Measurements from ENCODE around the gene TP53INP2.
"Not testable (repeated sequence)": the region's sequence is repeated elsewhere in the genome, so short reads cannot be mapped to it uniquely, and the experiment has no call there.

Gene TP53INP2

GRCh38 chr20:34704177-34705007, at the start of gene TP53INP2:
TSS of gene TP53INP2 (plus strand) at chr20:34704344. CDS start at chr20:34708740, 4,396 bp downstream.
- Mint-ChIP-seq H3K9me3 (no peaks in the 10 kb centered on the region), H3K27me3 (ENCODE audit: low read depth) (peaks cover 18% of the 10 kb centered on the region), H3K4me3 (peak within 1 kb of the TSS; percentile 96), H3K27ac (peak within 1 kb of the TSS; percentile 96), H3K36me3 (ENCODE audit: low read depth) (no peaks in the 10 kb centered on the region), H3K4me1 (ENCODE audit: low read depth) (peaks cover 34% of the 10 kb centered on the region)

GRCh38 chr20:34658654-34659053, 45.5 kb upstream of the TP53INP2 start:
- H3K4me1 Mint-ChIP-seq (ENCODE audit: low read depth); H3K36me3 Mint-ChIP-seq (ENCODE audit: low read depth); H3K4me3 Mint-ChIP-seq; H3K27ac Mint-ChIP-seq; H3K9me3 Mint-ChIP-seq; H3K27me3 Mint-ChIP-seq (ENCODE audit: low read depth): not testable (repeated sequence)

GRCh38 chr20:34661811-34662210, 42.3 kb upstream of the TP53INP2 start:
- not testable (repeated sequence) for H3K9me3 Mint-ChIP-seq; H3K36me3 Mint-ChIP-seq (ENCODE audit: low read depth); H3K4me1 Mint-ChIP-seq (ENCODE audit: low read depth); H3K27ac Mint-ChIP-seq; H3K27me3 Mint-ChIP-seq (ENCODE audit: low read depth); H3K4me3 Mint-ChIP-seq

GRCh38 chr20:34663213-34663943, 40.8 kb upstream of the TP53INP2 start:
- H3K27ac Mint-ChIP-seq: no peak overlapping the region
- no peaks in the 10 kb centered on the region for H3K36me3 Mint-ChIP-seq (ENCODE audit: low read depth)

GRCh38 chr20:34664751-34665150, 39.4 kb upstream of the TP53INP2 start:
- H3K27me3 Mint-ChIP-seq (ENCODE audit: low read depth); H3K36me3 Mint-ChIP-seq (ENCODE audit: low read depth); H3K4me3 Mint-ChIP-seq; H3K4me1 Mint-ChIP-seq (ENCODE audit: low read depth); H3K9me3 Mint-ChIP-seq; H3K27ac Mint-ChIP-seq: not testable (repeated sequence)

More at GRCh38 chr20:34663213-34663943, 40.8 kb upstream of the TP53INP2 start:
- peaks cover 1% of the 10 kb centered on the region for H3K4me1 Mint-ChIP-seq (ENCODE audit: low read depth)
- H3K27me3 Mint-ChIP-seq (ENCODE audit: low read depth): no peaks in the 10 kb centered on the region
- no peaks in the 10 kb centered on the region for H3K9me3 Mint-ChIP-seq
- no peak overlapping the region for H3K4me3 Mint-ChIP-seq

GRCh38 chr20:34669094-34669493, 35.0 kb upstream of the TP53INP2 start:
- H3K36me3 Mint-ChIP-seq (ENCODE audit: low read depth): peaks cover 2% of the 10 kb centered on the region
- H3K4me3 Mint-ChIP-seq: no peak overlapping the region
- no peaks in the 10 kb centered on the region for H3K27me3 Mint-ChIP-seq (ENCODE audit: low read depth)
- no peaks in the 10 kb centered on the region for H3K9me3 Mint-ChIP-seq
- H3K27ac Mint-ChIP-seq: no peak overlapping the region
- peaks cover 1% of the 10 kb centered on the region for H3K4me1 Mint-ChIP-seq (ENCODE audit: low read depth)

GRCh38 chr20:34673412-34673811, 30.7 kb upstream of the TP53INP2 start:
- no peak overlapping the region for H3K4me3 Mint-ChIP-seq
- H3K36me3 Mint-ChIP-seq (ENCODE audit: low read depth): peaks cover 2% of the 10 kb centered on the region
- no peaks in the 10 kb centered on the region for H3K9me3 Mint-ChIP-seq
- H3K27me3 Mint-ChIP-seq (ENCODE audit: low read depth): no peaks in the 10 kb centered on the region
- H3K4me1 Mint-ChIP-seq (ENCODE audit: low read depth): peaks cover 13% of the 10 kb centered on the region
- no peak overlapping the region for H3K27ac Mint-ChIP-seq

- Mint-ChIP-seq H3K36me3 (ENCODE audit: low read depth) (peaks cover 2% of the 10 kb centered on the region), H3K27ac (no peak overlapping the region), H3K4me3 (no peak overlapping the region), H3K9me3 (no peaks in the 10 kb centered on the region), H3K4me1 (ENCODE audit: low read depth) (peaks cover 16% of the 10 kb centered on the region), H3K27me3 (ENCODE audit: low read depth) (no peaks in the 10 kb centered on the region)
Observed at GRCh38 chr20:34675561-34675960, 28.6 kb upstream of the TP53INP2 start.

GRCh38 chr20:34675993-34676641, 28.0 kb upstream of the TP53INP2 start:
- H3K36me3 Mint-ChIP-seq (ENCODE audit: low read depth): peaks cover 2% of the 10 kb centered on the region
- H3K9me3 Mint-ChIP-seq: no peaks in the 10 kb centered on the region
- H3K4me3 Mint-ChIP-seq: peak overlapping the region; percentile 96
- H3K4me1 Mint-ChIP-seq (ENCODE audit: low read depth): peaks cover 20% of the 10 kb centered on the region
- no peaks in the 10 kb centered on the region for H3K27me3 Mint-ChIP-seq (ENCODE audit: low read depth)
- H3K27ac Mint-ChIP-seq: peak overlapping the region; percentile 95

GRCh38 chr20:34676642-34677373, 27.3 kb upstream of the TP53INP2 start, which contains the start of gene PIGU:
TSS of gene PIGU (minus strand) at chr20:34677092. CDS start at chr20:34677085, 7 bp downstream.
- H3K4me3 Mint-ChIP-seq: peak within 1 kb of the TSS; percentile 96
- H3K9me3 Mint-ChIP-seq: no peaks in the 10 kb centered on the region
- H3K4me1 Mint-ChIP-seq (ENCODE audit: low read depth): peaks cover 20% of the 10 kb centered on the region
- H3K36me3 Mint-ChIP-seq (ENCODE audit: low read depth): peaks cover 2% of the 10 kb centered on the region
- peak within 1 kb of the TSS; percentile 95 for H3K27ac Mint-ChIP-seq
- no peaks in the 10 kb centered on the region for H3K27me3 Mint-ChIP-seq (ENCODE audit: low read depth)

GRCh38 chr20:34680586-34681175, 23.5 kb upstream of the TP53INP2 start:
- Mint-ChIP-seq H3K27ac (peak overlapping the region; percentile 41), H3K36me3 (ENCODE audit: low read depth) (no peaks in the 10 kb centered on the region), H3K4me3 (no peak overlapping the region), H3K27me3 (ENCODE audit: low read depth) (no peaks in the 10 kb centered on the region), H3K9me3 (no peaks in the 10 kb centered on the region), H3K4me1 (ENCODE audit: low read depth) (peaks cover 14% of the 10 kb centered on the region)

- Mint-ChIP-seq H3K4me1 (ENCODE audit: low read depth) (peaks cover 7% of the 10 kb centered on the region), H3K36me3 (ENCODE audit: low read depth) (no peaks in the 10 kb centered on the region), H3K4me3 (no peak overlapping the region), H3K27me3 (ENCODE audit: low read depth) (no peaks in the 10 kb centered on the region), H3K27ac (no peak overlapping the region), H3K9me3 (no peaks in the 10 kb centered on the region)
Observed at GRCh38 chr20:34683667-34684066, 20.5 kb upstream of the TP53INP2 start.

GRCh38 chr20:34689486-34689885, 14.7 kb upstream of the TP53INP2 start:
- H3K27ac Mint-ChIP-seq: no peak overlapping the region
- H3K9me3 Mint-ChIP-seq: no peaks in the 10 kb centered on the region
- no peaks in the 10 kb centered on the region for H3K36me3 Mint-ChIP-seq (ENCODE audit: low read depth)
- no peaks in the 10 kb centered on the region for H3K4me1 Mint-ChIP-seq (ENCODE audit: low read depth)
- H3K4me3 Mint-ChIP-seq: no peak overlapping the region
- no peaks in the 10 kb centered on the region for H3K27me3 Mint-ChIP-seq (ENCODE audit: low read depth)

GRCh38 chr20:34691838-34692237, 12.3 kb upstream of the TP53INP2 start:
- no peaks in the 10 kb centered on the region for H3K36me3 Mint-ChIP-seq (ENCODE audit: low read depth)
- H3K4me1 Mint-ChIP-seq (ENCODE audit: low read depth): no peaks in the 10 kb centered on the region
- no peaks in the 10 kb centered on the region for H3K27me3 Mint-ChIP-seq (ENCODE audit: low read depth)
- no peak overlapping the region for H3K4me3 Mint-ChIP-seq
- no peaks in the 10 kb centered on the region for H3K9me3 Mint-ChIP-seq
- no peak overlapping the region for H3K27ac Mint-ChIP-seq
